GM18867 (cell line): ENCODE results near the gene RPL12.
"Not testable (repeated sequence)": the region's sequence is repeated elsewhere in the genome, so short reads cannot be mapped to it uniquely, and the experiment has no call there.

Experiments
- ATAC-seq: cut with Tn5 transposase; IDR thresholded peaks from one replicate; pipeline ENCODE4 v1.9.1; 2021; ENCODE audit warnings: mild to moderate bottlenecking, moderate library complexity; ENCODE audit not compliant: unreplicated experiment

RPL12 gene

DNA sequence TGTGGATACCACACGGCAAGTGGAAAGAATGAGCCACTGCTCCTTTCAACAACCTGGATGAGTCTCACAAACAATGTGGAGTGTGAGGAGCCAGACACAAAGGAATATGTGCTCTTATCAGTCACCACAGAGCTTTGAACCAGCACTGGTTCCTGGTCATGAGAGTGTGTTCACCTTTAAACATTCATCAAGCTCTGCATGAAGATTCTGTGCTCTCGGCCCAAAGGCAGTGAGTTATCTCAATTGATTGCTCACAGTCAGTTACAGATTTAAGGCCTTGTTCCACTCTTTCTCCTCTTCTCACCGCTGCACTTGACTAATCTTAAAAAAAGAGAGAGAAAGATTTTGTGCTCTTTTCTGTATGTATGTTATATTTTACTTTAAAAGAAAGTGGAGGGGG is 19.5 kb upstream of the RPL12 start:
- no peak for ATAC-seq

DNA sequence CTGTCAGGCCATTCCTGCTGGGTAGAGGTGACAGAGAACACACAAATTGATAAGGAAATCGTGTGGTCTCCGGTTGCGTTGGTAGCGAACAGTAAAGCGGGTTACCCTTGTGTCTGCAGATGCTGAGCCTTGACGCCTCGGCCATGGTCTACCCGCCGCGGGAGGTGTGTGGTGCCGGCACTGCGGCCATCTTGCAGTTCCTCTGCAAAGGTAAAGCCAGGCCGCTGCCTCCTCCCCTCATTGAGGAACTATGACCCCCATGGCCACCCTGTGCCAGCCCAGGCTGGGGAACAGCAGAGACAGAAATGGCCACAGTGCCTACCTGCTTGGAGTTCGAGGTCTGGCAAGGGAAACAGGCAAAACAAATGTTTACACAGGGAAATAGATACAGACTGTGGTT is 16.4 kb upstream of the RPL12 start:
- no peak for ATAC-seq

DNA sequence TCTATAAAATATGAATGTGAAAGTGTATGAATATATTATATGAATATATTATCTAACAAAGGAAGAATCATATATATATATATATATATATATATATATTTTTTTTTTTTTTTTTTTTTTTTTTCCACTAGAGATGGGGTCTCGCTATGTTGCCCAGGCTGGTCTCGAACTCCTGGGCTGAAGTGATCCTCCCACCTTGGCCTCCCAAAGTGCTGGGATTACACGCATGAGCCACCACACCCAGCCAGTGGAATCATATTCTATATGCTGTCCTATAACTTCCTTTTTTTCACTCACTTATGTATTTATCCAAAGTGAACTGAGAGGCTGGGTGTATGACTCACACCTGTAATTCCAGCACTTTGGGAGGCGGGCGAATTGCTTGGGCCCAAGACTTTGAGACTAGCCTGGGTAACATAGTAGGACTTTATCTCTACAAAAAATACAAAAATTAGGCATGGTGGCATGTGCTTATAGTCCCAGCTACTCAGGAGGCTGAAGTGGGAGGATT is 15.3 kb upstream of the RPL12 start:
- not testable (repeated sequence) for ATAC-seq

DNA sequence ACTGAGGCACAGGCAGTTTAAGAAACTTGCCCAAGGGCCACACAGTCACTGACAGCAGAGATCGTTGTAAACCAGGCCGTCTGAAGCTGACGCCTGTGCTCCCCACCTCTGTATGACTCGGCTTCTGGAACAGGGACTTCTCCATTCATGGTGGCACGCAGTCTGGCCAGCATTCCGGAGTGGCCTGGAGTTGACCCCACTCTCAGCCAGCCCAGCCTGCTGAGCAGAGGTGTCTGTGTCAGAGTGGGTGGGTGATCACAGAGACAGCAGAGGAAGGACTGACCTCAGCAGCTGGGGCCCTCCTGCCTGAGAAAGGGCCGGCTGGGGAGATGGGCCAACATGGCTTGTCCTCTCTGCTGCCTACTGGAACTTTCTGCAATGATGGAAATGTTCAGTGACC is 12.7 kb upstream of the RPL12 start:
- no peak for ATAC-seq

DNA sequence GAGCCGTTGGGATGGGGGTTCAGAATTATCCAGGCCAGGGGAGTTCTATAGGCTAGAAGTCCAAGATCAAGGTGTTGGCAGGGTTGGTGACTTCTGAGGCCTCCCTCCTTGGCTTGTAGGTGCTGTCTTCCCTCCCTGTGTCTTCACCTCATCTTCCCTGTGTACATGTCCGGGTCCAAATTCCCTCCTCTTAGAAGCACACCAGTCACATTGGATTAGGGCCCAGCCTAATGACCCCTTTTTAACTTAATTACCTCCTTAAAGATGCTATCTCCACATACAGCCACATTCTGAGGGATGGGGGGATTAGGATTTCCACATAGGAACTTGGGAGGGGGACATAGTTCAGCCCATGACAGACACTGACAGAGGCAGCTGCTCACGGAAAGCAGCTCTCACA is 12.2 kb upstream of the RPL12 start:
- ATAC-seq: no peak

DNA sequence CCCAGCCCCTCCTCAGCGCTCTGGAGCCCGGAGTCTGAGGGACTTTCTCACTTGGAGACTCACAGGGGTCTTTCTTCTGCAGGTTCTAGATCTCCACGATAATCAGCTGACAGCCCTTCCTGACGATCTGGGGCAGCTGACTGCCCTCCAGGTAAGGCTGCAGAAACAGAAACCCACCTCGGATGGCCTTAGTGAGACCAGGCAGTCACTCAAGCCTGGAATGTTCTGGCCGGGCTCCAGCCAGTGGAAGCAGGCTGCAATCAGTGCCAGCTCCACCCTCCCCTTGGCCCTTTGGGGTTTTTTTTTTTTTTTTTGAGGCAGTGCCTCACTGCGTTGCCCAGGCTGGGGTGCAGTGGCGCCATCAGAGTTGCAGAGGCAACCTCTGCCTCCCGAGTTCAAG is 7.7 kb upstream of the RPL12 start:
- ATAC-seq: no peak

DNA sequence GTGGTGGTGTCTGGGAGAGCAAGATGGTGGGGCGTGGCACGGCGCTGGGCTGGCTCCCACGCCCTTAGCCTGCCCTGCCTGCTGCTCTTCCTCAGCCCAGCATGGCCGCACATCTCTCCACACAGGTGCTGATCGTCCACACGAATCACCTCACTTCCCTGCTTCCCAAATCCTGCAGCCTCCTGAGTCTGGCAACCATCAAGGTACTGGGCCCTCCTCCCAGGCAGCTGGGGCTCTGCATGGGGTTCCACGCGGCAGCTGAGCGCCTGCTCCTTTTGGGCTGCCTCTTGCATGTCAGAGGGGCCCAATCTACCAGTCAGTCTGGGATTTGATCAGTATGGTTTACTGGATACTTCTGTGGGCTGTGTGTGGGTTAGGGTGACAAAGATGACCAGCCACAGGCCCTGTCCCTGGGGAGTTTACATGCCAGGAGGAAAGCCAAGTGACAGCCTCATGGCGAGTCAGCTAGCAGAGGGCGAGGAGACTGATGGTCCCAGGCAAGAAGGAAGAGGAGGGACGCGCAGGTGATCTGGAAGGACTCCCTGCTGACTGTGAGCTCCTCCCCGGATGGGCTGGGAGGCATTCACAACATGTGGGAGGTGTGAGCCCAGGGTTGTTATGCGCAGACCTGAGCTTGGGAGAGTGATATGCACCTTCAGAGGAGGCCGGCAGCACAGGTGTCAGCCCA is 6.1 kb upstream of the RPL12 start:
- no peak for ATAC-seq

DNA sequence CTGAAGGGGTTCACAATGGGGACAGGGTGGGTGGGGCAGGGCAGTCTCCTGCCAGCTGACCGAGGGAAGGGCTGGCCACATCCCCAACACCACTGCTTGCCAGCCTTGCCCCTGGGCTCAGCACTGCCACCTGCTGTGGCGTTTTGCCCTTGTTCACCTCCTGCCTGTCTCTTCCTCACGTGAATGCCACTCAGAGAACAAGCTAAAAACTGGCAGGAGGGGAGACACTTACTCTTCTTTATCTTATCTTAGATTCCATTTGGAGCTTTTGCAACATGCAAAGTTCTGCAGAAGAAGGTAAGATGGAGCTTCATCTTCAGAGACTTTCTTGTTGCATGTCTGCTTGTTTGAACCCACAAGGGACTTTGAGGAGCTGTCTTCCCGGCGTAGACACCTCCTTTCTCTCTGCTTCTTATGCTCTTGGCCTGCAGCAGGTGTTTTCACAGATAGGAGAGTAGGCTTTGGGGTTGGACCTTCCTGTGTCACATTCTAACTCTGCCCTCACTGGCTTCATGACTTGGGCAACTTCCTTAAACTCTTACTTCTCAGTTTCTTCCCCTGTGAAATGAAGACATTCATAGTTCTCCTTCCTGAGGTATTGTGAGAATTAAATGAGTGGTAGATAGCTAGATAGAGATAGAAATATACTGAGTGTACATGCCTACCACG is 4.3 kb upstream of the RPL12 start:
- no peak for ATAC-seq

DNA sequence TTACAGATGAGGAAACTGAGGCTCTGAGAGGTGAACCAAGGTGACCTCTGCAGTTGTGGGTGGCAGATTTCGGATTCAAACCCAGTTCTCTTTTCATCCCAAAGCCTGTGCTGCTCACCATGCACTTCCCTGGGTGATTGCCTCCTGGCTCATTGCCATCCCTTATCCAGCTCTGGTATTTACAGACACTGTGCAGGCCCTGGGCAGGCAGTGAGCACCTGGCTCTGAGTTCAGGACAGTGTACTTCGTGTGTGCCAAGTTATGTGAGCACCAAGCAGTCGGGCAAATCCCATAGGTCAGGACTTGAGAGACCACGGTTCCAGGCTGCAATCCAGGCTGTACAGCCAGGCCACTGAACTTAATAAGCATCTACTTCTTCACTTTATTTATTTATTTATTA is 1.5 kb upstream of the RPL12 start:
- ATAC-seq: no peak

DNA sequence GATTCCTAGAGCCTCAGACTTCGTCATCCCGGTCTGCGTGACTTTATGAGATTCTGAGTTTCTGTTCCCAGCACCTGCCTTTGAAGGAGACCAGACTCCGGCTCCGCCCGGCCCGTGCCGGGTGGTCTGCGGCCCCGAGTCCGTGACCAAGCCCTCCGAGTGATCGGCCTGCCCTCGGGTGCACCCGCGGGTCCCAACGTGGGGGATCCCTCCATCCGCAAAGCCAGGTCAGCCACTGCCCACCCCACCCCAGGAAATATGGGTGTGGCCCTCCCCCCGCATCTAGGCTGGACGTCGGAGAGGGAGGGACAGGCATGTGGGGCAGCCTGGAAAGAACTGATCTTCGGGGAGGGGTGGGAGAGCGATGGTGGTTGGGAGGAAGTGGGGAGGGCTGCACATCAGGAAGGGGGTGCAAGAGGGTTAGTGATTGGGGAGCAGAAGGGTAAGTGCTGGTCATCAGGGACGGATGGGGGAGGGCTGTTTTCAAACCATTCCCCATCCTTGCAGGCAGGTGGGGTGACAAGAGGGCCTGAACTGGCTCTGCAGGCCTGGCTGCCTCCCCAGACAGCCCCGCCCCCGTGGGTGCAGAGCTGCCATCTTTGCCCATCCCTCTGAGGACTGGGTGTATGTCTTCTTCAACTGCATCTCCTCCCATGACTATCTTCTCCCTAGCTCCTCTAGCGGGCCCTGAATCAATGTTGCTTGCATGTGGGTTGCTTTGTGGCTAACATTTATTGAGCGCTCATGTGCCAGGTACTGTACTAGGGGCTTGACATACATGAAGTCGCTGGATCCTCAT is 851 bp upstream of the RPL12 start:
- ATAC-seq: peak; percentile 14

DNA sequence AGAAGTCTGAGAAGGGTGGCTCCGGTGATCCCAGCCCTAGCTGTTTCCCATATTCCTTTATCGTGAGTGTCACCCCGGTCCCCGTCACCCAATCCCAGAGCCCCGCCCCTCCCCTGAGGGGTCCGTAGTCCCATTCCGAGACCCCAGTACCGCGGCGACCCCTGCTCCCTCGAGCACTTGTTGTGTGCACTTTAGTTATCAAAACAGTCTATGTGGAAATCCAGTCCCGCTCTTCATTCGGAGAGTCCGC is 327 bp upstream of the RPL12 start:
- no peak for ATAC-seq

DNA sequence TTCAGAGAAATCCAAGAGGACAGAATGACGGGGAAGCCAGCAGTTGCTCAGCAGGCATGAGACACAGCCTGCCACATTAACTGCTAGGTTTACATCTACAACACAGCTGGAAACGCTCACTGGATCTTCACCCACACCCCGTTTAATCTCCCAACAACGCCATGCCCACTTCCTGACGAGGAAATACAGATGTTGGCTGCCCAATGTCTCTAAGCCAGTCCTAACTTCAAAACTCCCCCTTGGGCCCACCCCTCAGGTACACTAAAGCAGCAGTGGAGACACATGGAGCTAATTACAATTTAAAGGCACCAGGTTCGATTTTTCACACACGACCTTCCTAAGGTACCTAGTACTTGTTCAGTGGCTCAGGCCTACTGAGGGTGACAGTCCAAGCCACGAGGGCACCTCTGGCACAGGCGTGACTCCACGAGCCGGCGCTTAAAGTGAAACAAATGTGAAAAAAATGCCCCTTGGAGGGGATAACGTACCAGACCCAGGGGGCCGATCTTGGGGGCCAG is 904 bp downstream of the RPL12 start:
- ATAC-seq: no peak

DNA sequence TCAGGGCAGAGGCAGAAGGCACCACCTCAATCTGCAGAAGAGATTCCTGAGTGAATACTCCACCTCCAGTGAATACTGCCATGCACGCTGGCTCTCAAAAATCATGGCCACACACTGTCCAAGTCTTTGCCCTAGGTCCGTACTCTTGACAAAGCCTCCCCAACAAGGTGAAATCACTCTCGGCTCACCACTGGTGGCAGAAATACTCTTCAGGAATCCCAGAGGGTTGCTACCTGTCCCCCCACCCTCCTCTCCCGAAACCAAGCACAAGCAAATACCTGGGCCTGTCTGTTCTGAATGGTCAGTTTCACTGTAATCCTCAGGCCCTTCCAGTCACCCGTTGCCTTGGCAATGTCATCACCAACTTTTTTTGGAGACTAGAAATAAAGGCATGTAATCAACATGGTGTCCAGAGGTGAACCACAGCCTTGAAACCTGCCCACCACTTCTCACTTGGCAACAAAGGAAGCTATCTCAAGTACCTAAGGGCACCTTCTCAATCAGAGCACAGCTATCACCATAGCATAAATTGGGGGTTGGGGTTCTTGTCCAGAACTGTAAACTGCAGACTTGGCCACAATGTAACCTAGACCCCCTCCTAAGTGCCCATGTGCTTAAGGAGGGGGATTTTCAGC is 1.8 kb downstream of the RPL12 start:
- no peak for ATAC-seq

DNA sequence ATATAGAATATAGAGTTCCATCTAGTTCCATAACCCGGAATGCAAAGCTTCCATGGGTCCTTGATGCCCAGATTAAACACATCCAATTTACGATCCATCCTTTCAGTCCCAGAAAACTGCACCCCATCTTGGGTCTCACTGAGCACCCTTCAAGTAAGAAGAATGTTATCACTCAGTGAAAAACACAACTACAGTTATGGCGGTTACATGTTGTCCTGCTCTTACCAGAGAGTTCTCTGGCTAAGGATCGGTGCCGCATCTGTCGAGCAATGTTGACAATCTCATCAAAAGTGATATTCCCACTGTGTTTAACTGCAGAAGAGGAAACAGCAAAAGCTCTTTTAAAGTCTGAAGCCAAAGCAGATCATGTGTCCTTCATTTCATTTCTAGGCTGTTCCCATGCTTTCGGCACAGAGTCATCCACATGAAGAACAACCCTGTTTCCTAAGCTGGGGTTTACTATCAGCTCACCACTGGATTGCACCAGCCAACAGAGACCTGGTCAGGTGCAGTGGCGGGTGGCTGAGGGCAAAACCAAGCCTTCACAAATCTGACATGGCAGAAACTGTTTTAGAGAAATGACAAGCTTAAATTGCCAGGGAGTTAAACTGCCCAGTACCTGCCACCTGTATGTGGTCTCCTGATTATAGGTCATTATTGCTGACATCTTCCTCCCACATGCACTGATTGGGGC is 2.9 kb downstream of the RPL12 start:
- ATAC-seq: no peak

DNA sequence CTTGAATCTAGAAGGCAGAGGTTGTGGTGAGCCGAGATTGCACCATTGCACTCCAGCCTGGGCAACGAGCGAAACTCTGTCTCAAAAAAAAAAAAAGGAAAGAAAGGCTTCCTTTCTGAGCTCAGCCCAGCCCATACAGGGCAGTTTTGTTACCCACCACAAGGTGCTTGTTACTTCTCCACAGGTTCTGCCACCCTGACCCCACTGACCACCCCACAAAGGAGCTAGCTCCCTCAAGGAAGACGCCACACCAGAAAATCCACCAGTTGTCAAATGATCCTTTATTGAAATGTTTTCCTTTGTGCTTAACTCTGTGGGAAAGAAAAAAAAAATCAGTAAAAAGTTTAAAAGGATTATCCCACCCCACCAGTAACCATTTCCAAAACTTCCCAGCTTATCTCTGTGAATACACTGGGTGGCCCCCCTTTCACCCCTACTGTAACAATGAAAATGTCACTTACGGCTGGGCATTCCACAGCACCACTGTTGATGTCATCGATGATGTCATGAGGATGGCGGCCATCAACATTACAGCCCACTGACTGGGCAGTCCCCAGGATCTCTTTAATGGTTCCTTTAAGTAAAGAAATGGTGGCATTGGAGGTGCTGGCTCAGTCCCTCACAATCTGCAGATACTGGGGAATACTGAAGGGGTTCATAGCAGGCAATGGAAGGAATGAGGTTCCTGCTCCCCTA is 3.6 kb downstream of the RPL12 start:
- no peak for ATAC-seq

DNA sequence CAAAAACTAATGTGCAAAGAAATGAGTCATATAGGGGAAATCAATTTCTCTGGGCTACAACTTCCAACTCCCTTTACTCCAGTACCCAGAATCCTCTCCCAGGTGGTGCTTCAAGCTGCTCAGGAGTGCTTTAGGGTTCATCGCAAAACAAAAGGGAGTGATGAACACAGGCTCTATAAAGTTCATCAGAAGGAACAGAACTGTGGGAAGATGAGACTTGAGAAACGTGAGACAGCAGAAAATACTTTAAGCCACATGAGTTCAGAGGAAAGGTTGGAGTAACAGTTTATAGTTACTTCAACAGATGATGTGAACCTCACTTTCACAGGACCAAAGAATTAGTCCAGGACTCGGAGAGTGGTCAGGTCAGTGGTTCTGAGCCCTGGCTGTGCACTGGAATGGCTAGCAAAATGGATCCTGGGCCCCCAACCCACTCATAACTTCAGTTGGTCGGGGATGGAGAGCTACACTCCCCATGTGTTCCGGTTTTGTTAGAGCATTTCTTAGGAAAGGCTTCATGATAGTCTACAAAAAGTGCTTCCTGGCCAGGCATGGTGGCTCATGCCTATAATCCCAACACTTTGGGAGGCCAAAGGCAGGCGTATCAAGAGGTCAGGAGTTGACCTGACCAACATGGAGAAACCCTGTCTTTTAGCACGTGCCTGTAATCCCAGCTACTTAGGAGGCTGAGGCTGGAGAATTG is 4.3 kb downstream of the RPL12 start:
- ATAC-seq: no peak

DNA sequence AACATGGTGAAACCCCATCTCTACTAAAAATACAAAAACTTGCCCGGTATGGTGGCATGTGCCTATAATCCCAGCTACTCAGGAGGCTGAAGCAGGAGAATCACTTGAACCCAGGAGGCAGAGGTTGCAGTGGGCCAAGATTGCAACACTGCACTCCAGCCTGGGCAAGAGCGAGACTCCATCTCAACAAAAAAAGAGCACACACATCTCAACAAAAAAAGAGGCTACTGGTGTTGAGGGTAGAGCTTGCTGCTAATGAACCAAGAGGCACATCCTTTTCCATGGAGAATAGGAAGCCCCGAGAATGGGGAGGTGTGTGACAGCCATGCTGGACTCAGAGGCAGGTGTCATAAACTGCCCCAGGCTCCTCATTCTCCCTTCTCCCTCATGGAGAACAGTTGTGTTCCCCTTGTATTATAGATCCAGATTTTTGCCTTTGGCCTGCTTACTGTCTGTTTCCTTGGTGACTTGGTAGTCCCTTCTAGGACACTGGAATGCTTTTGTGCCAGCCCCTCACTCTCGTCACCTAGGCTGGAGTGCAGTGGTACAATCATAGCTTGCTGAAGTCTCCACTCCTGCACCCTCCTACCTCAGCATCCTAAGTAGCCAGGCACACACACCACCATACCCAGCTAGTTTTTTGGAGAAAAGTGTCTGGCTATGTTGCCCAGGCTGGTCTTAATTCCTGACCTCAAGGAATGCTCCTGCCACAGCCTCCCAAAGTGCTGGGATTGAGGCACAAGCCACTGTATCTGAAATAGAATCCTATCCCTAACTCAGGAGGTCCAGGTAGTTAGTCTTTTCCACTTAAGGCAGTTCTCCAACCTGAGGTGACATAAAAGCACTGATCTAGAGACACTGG is 5.1 kb downstream of the RPL12 start:
- ATAC-seq: no peak

DNA sequence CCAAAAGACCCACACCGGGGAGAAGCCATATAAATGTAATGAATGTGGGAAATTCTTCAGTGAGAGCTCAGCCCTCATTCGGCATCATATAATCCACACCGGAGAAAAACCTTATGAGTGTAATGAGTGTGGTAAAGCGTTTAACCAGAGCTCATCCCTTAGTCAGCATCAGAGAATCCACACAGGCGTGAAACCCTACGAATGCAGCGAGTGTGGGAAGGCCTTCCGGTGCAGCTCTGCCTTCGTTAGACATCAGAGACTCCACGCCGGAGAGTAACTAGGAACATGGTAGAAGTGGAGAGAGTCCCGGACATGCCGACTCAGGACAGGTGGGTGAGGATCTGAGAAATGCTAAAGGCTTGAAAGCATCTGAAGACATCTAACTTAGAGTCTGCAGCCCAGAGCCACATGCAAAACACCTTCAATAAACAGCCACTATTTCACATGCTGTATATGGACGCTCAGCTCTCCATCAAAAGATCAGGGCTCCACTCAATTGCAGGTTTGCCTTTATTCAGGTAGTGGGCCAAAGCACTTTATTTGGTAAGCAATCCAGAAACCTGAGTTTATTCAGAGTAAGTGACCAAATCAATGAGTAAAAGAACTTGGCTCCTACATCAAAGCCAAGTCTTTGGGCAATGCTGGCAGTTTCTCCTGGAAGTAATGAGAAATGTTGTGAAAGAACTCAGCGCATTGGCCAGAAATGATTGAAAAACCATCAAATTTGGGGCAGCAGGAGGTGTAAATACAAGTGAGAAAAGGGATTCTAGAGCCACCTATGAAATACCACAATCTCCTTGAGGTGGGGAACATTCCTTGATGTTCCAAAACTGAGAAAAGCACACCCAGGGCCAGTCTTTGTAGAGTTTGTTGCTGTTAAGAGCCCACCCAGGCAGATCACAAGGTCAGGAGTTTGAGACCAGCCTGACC is 6.0 kb downstream of the RPL12 start:
- no peak for ATAC-seq
